ENCODE results near the gene CNTN5. TPM values are rescaled to one million over a fixed set of nuclear protein-coding genes. Genes with fewer than 3 reads are reported as not detected.
"Not testable (repeated sequence)": the region's sequence is repeated elsewhere in the genome, so short reads cannot be mapped to it uniquely, and the experiment has no call there.

The CNTN5 gene
- total RNA-seq, 1 donor from 2014 or later: not detected

GRCh38 chr11:99275521-99275920 lies 254.8 kb downstream of the CNTN5 start:
- no peak for ATAC-seq (ENCODE audit: low read depth)
- H3K27me3 Mint-ChIP-seq: no peaks in the 10 kb centered on the region
- H3K4me3 Mint-ChIP-seq: no peak overlapping the region
- intact Hi-C loops (cut with micrococcal nuclease): no loop called here
- no peaks in the 10 kb centered on the region for H3K4me1 Mint-ChIP-seq
- ChIA-PET CTCF (no interaction called here), POLR2A (no interaction called here)
- H3K27ac Mint-ChIP-seq: no peak overlapping the region
- no peak for TF ChIP-seq CTCF (IDR thresholded peaks at IDR 0.05)
- DNase-seq: no peak
- H3K36me3 Mint-ChIP-seq (ENCODE audit: low read depth): no peaks in the 10 kb centered on the region
- peaks cover 4% of the 10 kb centered on the region for H3K9me3 Mint-ChIP-seq

DNA sequence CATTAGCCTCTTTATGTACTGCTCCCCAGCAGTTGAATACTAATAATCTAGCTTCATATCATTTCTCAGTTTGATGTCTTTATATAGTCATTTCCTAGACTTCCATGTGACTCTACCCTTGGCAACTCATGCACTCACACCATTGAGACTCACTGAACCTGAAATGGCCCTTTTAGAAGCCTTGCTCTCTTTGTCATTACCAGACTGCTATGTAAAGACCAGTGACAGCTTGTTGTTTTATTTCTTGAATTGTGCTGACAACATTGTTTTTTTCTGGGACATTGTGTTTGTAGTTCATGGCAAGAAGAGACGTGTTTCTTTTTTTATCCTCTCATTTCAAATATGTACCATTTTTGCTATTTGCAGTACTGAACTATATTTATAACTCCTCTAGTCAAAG lies 256.5 kb downstream of the CNTN5 start:
- DNase-seq (no peak), ATAC-seq (ENCODE audit: low read depth) (no peak)
- Mint-ChIP-seq H3K27ac (no peak overlapping the region), H3K36me3 (ENCODE audit: low read depth) (no peaks in the 10 kb centered on the region), H3K4me1 (no peaks in the 10 kb centered on the region), H3K9me3 (peaks cover 4% of the 10 kb centered on the region), H3K27me3 (no peaks in the 10 kb centered on the region), H3K4me3 (no peak overlapping the region)
- POLR2A ChIA-PET: no interaction called here
- CTCF ChIA-PET: no interaction called here
- TF ChIP-seq CTCF (IDR thresholded peaks at IDR 0.05): no peak
- intact Hi-C loops (cut with micrococcal nuclease): no loop called here

DNA sequence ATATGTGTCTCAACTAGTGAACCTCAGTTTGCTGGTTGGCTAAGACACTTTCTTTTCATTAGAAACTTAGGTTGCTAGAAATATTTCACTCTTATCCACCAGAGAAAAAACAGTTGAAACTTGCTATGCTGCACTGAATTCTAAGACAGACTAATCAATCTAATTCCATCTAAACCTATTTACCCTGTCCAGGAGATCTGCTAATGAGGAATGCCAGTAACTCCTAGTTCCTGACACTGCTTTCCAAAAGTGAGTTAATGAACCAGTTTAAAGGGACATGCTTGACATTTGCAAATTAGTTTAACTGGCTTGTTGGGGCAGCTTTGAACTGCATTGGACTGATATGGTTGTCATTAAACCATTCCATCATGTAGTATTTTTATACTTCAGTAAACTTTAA lies 258.5 kb downstream of the CNTN5 start:
- no peak for TF ChIP-seq CTCF (IDR thresholded peaks at IDR 0.05)
- intact Hi-C loops (cut with micrococcal nuclease): no loop called here
- no peak for DNase-seq
- ATAC-seq (ENCODE audit: low read depth): no peak
- Mint-ChIP-seq H3K36me3 (ENCODE audit: low read depth) (no peaks in the 10 kb centered on the region), H3K9me3 (peaks cover 4% of the 10 kb centered on the region), H3K27ac (no peak overlapping the region), H3K27me3 (no peaks in the 10 kb centered on the region), H3K4me3 (no peak overlapping the region), H3K4me1 (no peaks in the 10 kb centered on the region)
- CTCF ChIA-PET: no interaction called here
- POLR2A ChIA-PET: no interaction called here

GRCh38 chr11:99281331-99281730 lies 260.6 kb downstream of the CNTN5 start:
- intact Hi-C loops (cut with micrococcal nuclease): no loop called here
- Mint-ChIP-seq H3K9me3 (peaks cover 4% of the 10 kb centered on the region), H3K36me3 (ENCODE audit: low read depth) (no peaks in the 10 kb centered on the region), H3K27ac (no peak overlapping the region), H3K27me3 (no peaks in the 10 kb centered on the region), H3K4me1 (no peaks in the 10 kb centered on the region), H3K4me3 (no peak overlapping the region)
- CTCF ChIA-PET: no interaction called here
- DNase-seq (no peak), ATAC-seq (ENCODE audit: low read depth) (no peak)
- no peak for TF ChIP-seq CTCF (IDR thresholded peaks at IDR 0.05)
- POLR2A ChIA-PET: no interaction called here

- H3K9me3 Mint-ChIP-seq; ATAC-seq (ENCODE audit: low read depth); H3K4me1 Mint-ChIP-seq; DNase-seq; H3K4me3 Mint-ChIP-seq; CTCF ChIA-PET; H3K27ac Mint-ChIP-seq; intact Hi-C loops (cut with micrococcal nuclease); H3K27me3 Mint-ChIP-seq; H3K36me3 Mint-ChIP-seq (ENCODE audit: low read depth); POLR2A ChIA-PET: not testable (repeated sequence)
These were observed 277.2 kb downstream of the CNTN5 start for GRCh38 chr11:99297925-99298324.

GRCh38 chr11:99307510-99308088 lies 286.9 kb downstream of the CNTN5 start:
- Mint-ChIP-seq H3K36me3 (ENCODE audit: low read depth) (no peaks in the 10 kb centered on the region), H3K27ac (no peak overlapping the region), H3K4me3 (no peak overlapping the region), H3K4me1 (no peaks in the 10 kb centered on the region), H3K27me3 (no peaks in the 10 kb centered on the region), H3K9me3 (peaks cover 2% of the 10 kb centered on the region)
- DNase-seq (no peak), ATAC-seq (ENCODE audit: low read depth) (no peak)
- intact Hi-C loops (cut with micrococcal nuclease): no loop called here
- POLR2A ChIA-PET: no interaction called here
- CTCF ChIA-PET: no interaction called here
- no peak for TF ChIP-seq CTCF (IDR thresholded peaks at IDR 0.05)

Data from activated B cell treated with CpG ODN at 0.5 μM for 24 hours (primary cell).